HCT116 (cell line): ENCODE measurements around the gene DHRS12. TPM values are rescaled to one million over a fixed set of nuclear protein-coding genes. Genes with fewer than 3 reads are reported as not detected.

ENCODE experiments used
- ATAC-seq: fragments of 200-7000 bp; cut with Tn5 transposase; 2 replicates; pipeline ENCODE4 v1.9.1; 2020; ENCODE audit warnings: mild to moderate bottlenecking, moderate library complexity
- BruUV-seq: library from RNA; stranded (reverse); fragments of 400-500 nt; replicated peaks from 2 replicates; lab custom pipeline; 2021; lab: Mats Ljungman, UMichigan
- CTCF ChIA-PET: fragments of 300-600 bp; sonication (Branson Sonifier 250); formaldehyde crosslinking; loops from one replicate; lab custom pipeline; 2021; ENCODE audit warnings: antibody characterized with exemption; lab: Charles Lee
- POLR2A ChIA-PET: fragments of 300-600, 350-600 bp; sonication (Branson Sonifier 250); formaldehyde crosslinking; loops from one replicate; lab custom pipeline; 2021; ENCODE audit warnings: antibody characterized with exemption; lab: Charles Lee
- RAD21 ChIA-PET, 2 experiments: fragments of 300-600 bp; sonication (Branson Sonifier 250); formaldehyde crosslinking; loops; one replicate each; lab custom pipeline; 2023; ENCODE audit warnings: low total read pairs in 2 of 2; ENCODE audit not compliant: uncharacterized antibody in 2 of 2, unreplicated experiment in 2 of 2, low non-redundant PET in 1 of 2; lab: Charles Lee
- DNase-seq: peaks from one replicate; pipeline ENCODE4 v3.0.0-alpha.2; 2010; ENCODE audit warnings: low read depth, low spot score
- H2AFZ ChIP-seq: fragments of 200-600 bp; shearing (Covaris generic), sonication (generic); 2 replicates; pipeline ENCODE4 v1.6.1; 2017; ENCODE audit warnings: low read depth, mixed run types, mixed read lengths, antibody characterized with exemption, low read length; ENCODE audit not compliant: poor library complexity, severe bottlenecking
- H3K27ac ChIP-seq: 2 replicates; pipeline ENCODE4 v1.5.1; 2012; ENCODE audit warnings: low read depth, low read length
- H3K27me3 ChIP-seq: fragments of 200-600 bp; sonication (generic); 2 replicates; pipeline ENCODE4 v1.6.1; 2016; ENCODE audit warnings: mixed run types, low read length, mixed read lengths; ENCODE audit not compliant: insufficient read depth
- H3K36me3 ChIP-seq, 2 experiments: fragments of 200-500 bp in 1 of 2; fragments of 200-600 bp in 1 of 2; sonication (Bioruptor generic) in 1 of 2; sonication (generic) in 1 of 2; 2 replicates each; pipeline versions ENCODE4 v1.5.1 to v1.6.1; 2014 to 2016; ENCODE audit warnings: low read length in 2 of 2, inconsistent platforms in 1 of 2, mixed read lengths in 1 of 2, mixed run types in 1 of 2; ENCODE audit not compliant: insufficient read depth in 2 of 2, control insufficient read depth in 1 of 2
- H3K4me1 ChIP-seq, 2 experiments: fragments of 200-600 bp in 1 of 2; sonication (generic) in 1 of 2; 2 replicates each; pipeline versions ENCODE4 v1.5.1 to v1.6.1; 2012 to 2017; ENCODE audit warnings: low read length in 2 of 2, inconsistent platforms in 1 of 2, mild to moderate bottlenecking in 1 of 2, mixed read lengths in 1 of 2, mixed run types in 1 of 2, moderate library complexity in 1 of 2; ENCODE audit not compliant: insufficient read depth in 2 of 2, control insufficient read depth in 1 of 2
- H3K4me2 ChIP-seq: fragments of 200-600 bp; sonication (generic); 2 replicates; pipeline ENCODE4 v1.6.1; 2017; ENCODE audit warnings: mixed run types, low read length, mixed read lengths
- H3K4me3 ChIP-seq, 2 experiments: fragments of 200-600 bp in 1 of 2; sonication (generic) in 1 of 2; replicated peaks in 1 of 2; 2 replicates each; pipeline ENCODE4 v1.5.1; 2011 to 2016; ENCODE audit warnings: low read length in 2 of 2, control low read depth in 1 of 2, low read depth in 1 of 2, mild to moderate bottlenecking in 1 of 2, mixed read lengths in 1 of 2, mixed run types in 1 of 2
- H3K79me2 ChIP-seq: fragments of 200-600 bp; sonication (generic); 2 replicates; pipeline ENCODE4 v1.6.1; 2017; ENCODE audit warnings: mild to moderate bottlenecking, mixed run types, low read length, moderate library complexity, mixed read lengths; ENCODE audit not compliant: insufficient read depth
- H3K9ac ChIP-seq: fragments of 200-600 bp; sonication (generic); 2 replicates; pipeline ENCODE4 v1.6.1; 2016; ENCODE audit warnings: low read length, mixed read lengths
- H3K9me2 ChIP-seq: fragments of 200-600 bp; sonication (generic), shearing (Covaris generic); 2 replicates; pipeline ENCODE4 v1.6.1; 2017; ENCODE audit warnings: mixed run types, mild to moderate bottlenecking, moderate library complexity; ENCODE audit not compliant: insufficient read depth
- H3K9me3 ChIP-seq, 2 experiments: fragments of 200-500 bp in 1 of 2; fragments of 200-600 bp in 1 of 2; sonication (Bioruptor generic) in 1 of 2; sonication (generic) in 1 of 2; 2 replicates each; pipeline ENCODE4 v1.6.1; 2014 to 2017; ENCODE audit warnings: low read length in 2 of 2, mixed read lengths in 2 of 2, inconsistent platforms in 1 of 2, low read depth in 1 of 2, mild to moderate bottlenecking in 1 of 2, mixed run types in 1 of 2, moderate library complexity in 1 of 2; ENCODE audit not compliant: control insufficient read depth in 1 of 2, insufficient read depth in 1 of 2
- H4K20me1 ChIP-seq: fragments of 200-600 bp; sonication (generic), shearing (Covaris generic); 2 replicates; pipeline ENCODE4 v1.6.1; 2017; ENCODE audit warnings: mixed run types, mild to moderate bottlenecking, moderate library complexity; ENCODE audit not compliant: insufficient read depth
- CBX3 ChIP-seq: IDR thresholded peaks from 2 replicates; pipeline ENCODE4 v1.6.1; 2012; ENCODE audit warnings: low read depth
- CEBPB ChIP-seq: IDR thresholded peaks from 2 replicates; pipeline ENCODE4 v1.6.1; 2012; ENCODE audit warnings: low read depth
- EGR1 ChIP-seq: IDR thresholded peaks from 2 replicates; pipeline ENCODE4 v1.6.1; 2012; ENCODE audit warnings: low read depth
- EZH2 ChIP-seq: fragments of 200-600 bp; sonication (generic); IDR thresholded peaks from 2 replicates; pipeline ENCODE4 v1.6.1; 2017; ENCODE audit warnings: antibody characterized with exemption, mixed run types
- EZH2phosphoT487 ChIP-seq: fragments of 200-600 bp; IDR thresholded peaks from 2 replicates; pipeline ENCODE4 v1.6.1; 2018; ENCODE audit warnings: antibody characterized with exemption, borderline replicate concordance
- FOSL1 ChIP-seq: IDR thresholded peaks from 2 replicates; pipeline ENCODE4 v1.6.1; 2012; ENCODE audit warnings: low read depth
- JUND ChIP-seq: IDR thresholded peaks from 2 replicates; pipeline ENCODE4 v1.6.1; 2012
- POLR2A ChIP-seq: IDR thresholded peaks from 2 replicates; pipeline ENCODE4 v1.7.0; 2011; ENCODE audit warnings: borderline replicate concordance; ENCODE audit not compliant: insufficient read depth, insufficient read length; ENCODE audit errors: extremely low read depth
- POLR2AphosphoS5 ChIP-seq: IDR thresholded peaks from 2 replicates; pipeline ENCODE4 v1.6.1; 2011; ENCODE audit warnings: mild to moderate bottlenecking, low read depth, low read length, moderate library complexity
- RAD21 ChIP-seq: IDR thresholded peaks from 2 replicates; pipeline ENCODE4 v1.6.1; 2012; ENCODE audit warnings: low read depth, mild to moderate bottlenecking
- SP1 ChIP-seq: IDR thresholded peaks from 2 replicates; pipeline ENCODE4 v1.6.1; 2012; ENCODE audit warnings: low read depth
- SRF ChIP-seq: IDR thresholded peaks from 2 replicates; pipeline ENCODE4 v1.6.1; 2012; ENCODE audit warnings: low read depth
- TCF7L2 ChIP-seq: IDR thresholded peaks from 2 replicates; pipeline ENCODE4 v1.7.0; 2011; ENCODE audit warnings: borderline replicate concordance, inconsistent platforms; ENCODE audit not compliant: insufficient read depth, insufficient read length; ENCODE audit errors: extremely low read depth
- YY1 ChIP-seq: IDR thresholded peaks from 2 replicates; pipeline ENCODE4 v1.6.1; 2011; ENCODE audit warnings: low read length, low read depth, moderate library complexity, mild to moderate bottlenecking; ENCODE audit not compliant: insufficient replicate concordance; ENCODE audit errors: extremely low read depth
- ZFX ChIP-seq: fragments of 450-650 bp; IDR thresholded peaks from 2 replicates; pipeline ENCODE4 v1.6.1; 2017
- intact Hi-C: fragments of 100-400 bp; cut with micrococcal nuclease; formaldehyde crosslinking; loops from 2 replicates; pipeline ENCODE4 v1.10.0; 2022
- total RNA-seq: library from RNA; stranded (reverse); gene quantifications from one replicate; pipeline ENCODE4 v1.2.1, GENCODE V29; 2021; ENCODE audit not compliant: unreplicated experiment
- TF ChIP-seq, protein P1 (sequence below): IDR thresholded peaks from 2 replicates; pipeline ENCODE4 v1.6.1; 2012
- TF ChIP-seq, protein P2 (sequence below): IDR thresholded peaks from 2 replicates; pipeline ENCODE4 v1.6.1; 2012
- TF ChIP-seq, protein P3 (sequence below): IDR thresholded peaks from 2 replicates; pipeline ENCODE4 v1.6.1; 2011; ENCODE audit warnings: mild to moderate bottlenecking, low read length, moderate library complexity; ENCODE audit not compliant: insufficient replicate concordance; ENCODE audit errors: extremely low read depth
- TF ChIP-seq, protein P4 (sequence below): IDR thresholded peaks from 2 replicates; pipeline ENCODE4 v1.6.1; 2012; ENCODE audit warnings: low read depth
- TF ChIP-seq, protein P5 (sequence below), 3 experiments: fragments of 200-600 bp in 1 of 3; sonication (generic) in 1 of 3; IDR thresholded peaks in 2 of 3; conservative IDR thresholded peaks in 1 of 3; 2 replicates each; pipeline ENCODE4 v1.5.1; 2012 to 2017; ENCODE audit warnings: low read depth in 2 of 3, low read length in 2 of 3, antibody characterized with exemption in 1 of 3, borderline replicate concordance in 1 of 3, control low read depth in 1 of 3, mild to moderate bottlenecking in 1 of 3, mixed read lengths in 1 of 3, mixed run types in 1 of 3, moderate library complexity in 1 of 3; ENCODE audit not compliant: insufficient read depth in 1 of 3

Gene DHRS12
- total RNA-seq, 1 experiment from 2014 or later, result 3.9 TPM

DNA sequence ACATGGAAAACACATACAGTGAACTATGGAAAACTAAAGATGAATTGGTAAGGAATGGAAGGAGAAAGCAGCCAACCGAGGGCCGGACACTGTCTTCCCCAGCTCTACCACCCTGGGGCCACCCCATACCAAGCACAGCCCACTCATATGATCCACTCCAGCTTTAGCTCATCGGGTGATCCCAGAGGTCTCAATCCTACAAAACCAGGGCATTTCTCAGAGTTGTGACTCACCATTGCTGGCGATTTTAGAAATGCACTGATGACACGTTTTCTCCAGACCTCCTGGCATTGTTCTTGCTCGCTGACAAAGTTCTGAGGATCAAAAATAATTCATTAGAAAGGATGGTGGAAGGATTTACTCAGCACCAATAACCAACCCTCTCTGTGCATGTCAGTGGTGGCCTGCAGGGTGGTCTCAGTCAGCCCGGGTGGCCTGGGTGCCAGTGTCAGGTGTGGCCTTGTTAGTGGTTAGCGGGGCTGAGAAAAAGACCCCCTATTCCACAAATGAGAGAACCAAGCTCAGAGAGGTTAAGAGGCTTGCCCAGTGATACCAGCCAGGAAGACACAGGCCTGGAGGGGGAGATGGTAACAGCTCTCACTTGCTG, 34.4 kb upstream of the DHRS12 start:
- H4K20me1 ChIP-seq, result no peaks in the 10 kb centered on the region
- no peaks in the 10 kb centered on the region for H3K9me3 ChIP-seq
- intact Hi-C loops, result no loop called here
- no TSS peak for BruUV-seq
- TF ChIP-seq SRF, result no peak
- no peak for TF ChIP-seq EGR1
- TF ChIP-seq ZFX, result no peak
- no peak for TF ChIP-seq TCF7L2
- TF ChIP-seq, protein P1, sequence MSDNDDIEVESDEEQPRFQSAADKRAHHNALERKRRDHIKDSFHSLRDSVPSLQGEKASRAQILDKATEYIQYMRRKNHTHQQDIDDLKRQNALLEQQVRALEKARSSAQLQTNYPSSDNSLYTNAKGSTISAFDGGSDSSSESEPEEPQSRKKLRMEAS, result no peak
- TF ChIP-seq, protein P2, sequence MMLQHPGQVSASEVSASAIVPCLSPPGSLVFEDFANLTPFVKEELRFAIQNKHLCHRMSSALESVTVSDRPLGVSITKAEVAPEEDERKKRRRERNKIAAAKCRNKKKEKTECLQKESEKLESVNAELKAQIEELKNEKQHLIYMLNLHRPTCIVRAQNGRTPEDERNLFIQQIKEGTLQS, result no peak
- TF ChIP-seq POLR2AphosphoS5, result no peak
- TF ChIP-seq POLR2A, result no peak
- TF ChIP-seq EZH2, result no peak
- TF ChIP-seq EZH2phosphoT487, result no peak
- TF ChIP-seq YY1, result no peak
- TF ChIP-seq CEBPB, result no peak
- TF ChIP-seq, protein P3, sequence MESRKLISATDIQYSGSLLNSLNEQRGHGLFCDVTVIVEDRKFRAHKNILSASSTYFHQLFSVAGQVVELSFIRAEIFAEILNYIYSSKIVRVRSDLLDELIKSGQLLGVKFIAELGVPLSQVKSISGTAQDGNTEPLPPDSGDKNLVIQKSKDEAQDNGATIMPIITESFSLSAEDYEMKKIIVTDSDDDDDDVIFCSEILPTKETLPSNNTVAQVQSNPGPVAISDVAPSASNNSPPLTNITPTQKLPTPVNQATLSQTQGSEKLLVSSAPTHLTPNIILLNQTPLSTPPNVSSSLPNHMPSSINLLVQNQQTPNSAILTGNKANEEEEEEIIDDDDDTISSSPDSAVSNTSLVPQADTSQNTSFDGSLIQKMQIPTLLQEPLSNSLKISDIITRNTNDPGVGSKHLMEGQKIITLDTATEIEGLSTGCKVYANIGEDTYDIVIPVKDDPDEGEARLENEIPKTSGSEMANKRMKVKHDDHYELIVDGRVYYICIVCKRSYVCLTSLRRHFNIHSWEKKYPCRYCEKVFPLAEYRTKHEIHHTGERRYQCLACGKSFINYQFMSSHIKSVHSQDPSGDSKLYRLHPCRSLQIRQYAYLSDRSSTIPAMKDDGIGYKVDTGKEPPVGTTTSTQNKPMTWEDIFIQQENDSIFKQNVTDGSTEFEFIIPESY, result no peak
- no peak for TF ChIP-seq FOSL1
- TF ChIP-seq SP1, result no peak
- TF ChIP-seq JUND, result no peak
- TF ChIP-seq, protein P4, sequence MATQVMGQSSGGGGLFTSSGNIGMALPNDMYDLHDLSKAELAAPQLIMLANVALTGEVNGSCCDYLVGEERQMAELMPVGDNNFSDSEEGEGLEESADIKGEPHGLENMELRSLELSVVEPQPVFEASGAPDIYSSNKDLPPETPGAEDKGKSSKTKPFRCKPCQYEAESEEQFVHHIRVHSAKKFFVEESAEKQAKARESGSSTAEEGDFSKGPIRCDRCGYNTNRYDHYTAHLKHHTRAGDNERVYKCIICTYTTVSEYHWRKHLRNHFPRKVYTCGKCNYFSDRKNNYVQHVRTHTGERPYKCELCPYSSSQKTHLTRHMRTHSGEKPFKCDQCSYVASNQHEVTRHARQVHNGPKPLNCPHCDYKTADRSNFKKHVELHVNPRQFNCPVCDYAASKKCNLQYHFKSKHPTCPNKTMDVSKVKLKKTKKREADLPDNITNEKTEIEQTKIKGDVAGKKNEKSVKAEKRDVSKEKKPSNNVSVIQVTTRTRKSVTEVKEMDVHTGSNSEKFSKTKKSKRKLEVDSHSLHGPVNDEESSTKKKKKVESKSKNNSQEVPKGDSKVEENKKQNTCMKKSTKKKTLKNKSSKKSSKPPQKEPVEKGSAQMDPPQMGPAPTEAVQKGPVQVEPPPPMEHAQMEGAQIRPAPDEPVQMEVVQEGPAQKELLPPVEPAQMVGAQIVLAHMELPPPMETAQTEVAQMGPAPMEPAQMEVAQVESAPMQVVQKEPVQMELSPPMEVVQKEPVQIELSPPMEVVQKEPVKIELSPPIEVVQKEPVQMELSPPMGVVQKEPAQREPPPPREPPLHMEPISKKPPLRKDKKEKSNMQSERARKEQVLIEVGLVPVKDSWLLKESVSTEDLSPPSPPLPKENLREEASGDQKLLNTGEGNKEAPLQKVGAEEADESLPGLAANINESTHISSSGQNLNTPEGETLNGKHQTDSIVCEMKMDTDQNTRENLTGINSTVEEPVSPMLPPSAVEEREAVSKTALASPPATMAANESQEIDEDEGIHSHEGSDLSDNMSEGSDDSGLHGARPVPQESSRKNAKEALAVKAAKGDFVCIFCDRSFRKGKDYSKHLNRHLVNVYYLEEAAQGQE, result no peak
- TF ChIP-seq CBX3, result no peak
- no peak for TF ChIP-seq RAD21
- TF ChIP-seq, protein P5, sequence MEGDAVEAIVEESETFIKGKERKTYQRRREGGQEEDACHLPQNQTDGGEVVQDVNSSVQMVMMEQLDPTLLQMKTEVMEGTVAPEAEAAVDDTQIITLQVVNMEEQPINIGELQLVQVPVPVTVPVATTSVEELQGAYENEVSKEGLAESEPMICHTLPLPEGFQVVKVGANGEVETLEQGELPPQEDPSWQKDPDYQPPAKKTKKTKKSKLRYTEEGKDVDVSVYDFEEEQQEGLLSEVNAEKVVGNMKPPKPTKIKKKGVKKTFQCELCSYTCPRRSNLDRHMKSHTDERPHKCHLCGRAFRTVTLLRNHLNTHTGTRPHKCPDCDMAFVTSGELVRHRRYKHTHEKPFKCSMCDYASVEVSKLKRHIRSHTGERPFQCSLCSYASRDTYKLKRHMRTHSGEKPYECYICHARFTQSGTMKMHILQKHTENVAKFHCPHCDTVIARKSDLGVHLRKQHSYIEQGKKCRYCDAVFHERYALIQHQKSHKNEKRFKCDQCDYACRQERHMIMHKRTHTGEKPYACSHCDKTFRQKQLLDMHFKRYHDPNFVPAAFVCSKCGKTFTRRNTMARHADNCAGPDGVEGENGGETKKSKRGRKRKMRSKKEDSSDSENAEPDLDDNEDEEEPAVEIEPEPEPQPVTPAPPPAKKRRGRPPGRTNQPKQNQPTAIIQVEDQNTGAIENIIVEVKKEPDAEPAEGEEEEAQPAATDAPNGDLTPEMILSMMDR (IDR thresholded peaks at IDR 0.05 in 2 of 3, conservative IDR thresholded peaks at IDR 0.05 in 1 of 3; ENCODE audit: borderline replicate concordance in 1 of 3, insufficient read depth in 1 of 3, low read depth in 2 of 3, low read length in 2 of 3), result no peak
- H3K9ac ChIP-seq, result no peak overlapping the region
- H3K9me2 ChIP-seq, result no peaks in the 10 kb centered on the region
- H3K4me2 ChIP-seq, result no peak overlapping the region
- no peak for ATAC-seq
- CTCF ChIA-PET, result no interaction called here
- no peaks in the 10 kb centered on the region; a peak in 1 of 4 replicates for H3K4me1 ChIP-seq
- POLR2A ChIA-PET, result no interaction called here
- H3K27me3 ChIP-seq, result peaks cover 3% of the 10 kb centered on the region; the same call in 1 of the 2 replicates
- no peaks in the 10 kb centered on the region for H3K79me2 ChIP-seq
- DNase-seq, result no peak
- RAD21 ChIA-PET, result no interaction called here
- H3K27ac ChIP-seq, result no peak overlapping the region
- H3K36me3 ChIP-seq, result no peaks in the 10 kb centered on the region
- H3K4me3 ChIP-seq, result no peak overlapping the region
- H2AFZ ChIP-seq, result no peak overlapping the region
